ENCODE data around the gene STYXL2. TPM values are rescaled to one million over a fixed set of nuclear protein-coding genes. Genes with fewer than 3 reads are reported as not detected.

The STYXL2 gene
- total and polyA plus RNA-seq, 8 donors = 0.02 to 0.37 (median 0.12) TPM; not detected in 5

GRCh38 chr1:167076136-167076710 lies 17.7 kb upstream of the STYXL2 start:
- intact Hi-C loops (cut with DNase I) = no loop called here
- FAIRE-seq (no peak), DNase-seq (no peak), ATAC-seq (no peak)
- Histone ChIP-seq H3K4me1 (no peaks in the 10 kb centered on the region), H3K27me3 (no peaks in the 10 kb centered on the region), H3K9me3 (no peaks in the 10 kb centered on the region), H3K4me3 (no peak overlapping the region), H3K36me3 (no peaks in the 10 kb centered on the region), H3K27ac (no peak overlapping the region)
- TF ChIP-seq CTCF (IDR thresholded peaks at IDR 0.05) = no peak
- WGBS, 2 donors = 81 to 83% methylated on average over 8 of the region's 8 CpGs

GRCh38 chr1:167077128-167077867 lies 16.6 kb upstream of the STYXL2 start:
- no peak overlapping the region for H3K4me3 ChIP-seq
- no peak overlapping the region for H3K27ac ChIP-seq
- FAIRE-seq (no peak), ATAC-seq (no peak), DNase-seq (no peak)
- H3K36me3 ChIP-seq = no peaks in the 10 kb centered on the region
- TF ChIP-seq CTCF (IDR thresholded peaks at IDR 0.05) = no peak
- WGBS, 2 donors = 66% methylated on average over 3 of the region's 3 CpGs
- intact Hi-C loops (cut with DNase I) = no loop called here
- H3K4me1 ChIP-seq = no peaks in the 10 kb centered on the region
- H3K9me3 ChIP-seq = no peaks in the 10 kb centered on the region
- H3K27me3 ChIP-seq = no peaks in the 10 kb centered on the region

- Histone ChIP-seq H3K4me3 (no peak overlapping the region), H3K36me3 (no peaks in the 10 kb centered on the region), H3K27ac (no peak overlapping the region), H3K4me1 (peaks cover 0 to 4% (median 0%) of the 10 kb centered on the region in 3 donors), H3K9me3 (no peaks in the 10 kb centered on the region), H3K27me3 (no peaks in the 10 kb centered on the region)
- no peak for FAIRE-seq
- TF ChIP-seq CTCF (IDR thresholded peaks at IDR 0.05) = no peak
- ATAC-seq = no peak
- DNase-seq = no peak
- intact Hi-C loops (cut with DNase I) = no loop called here
These were observed 16.0 kb upstream of the STYXL2 start for GRCh38 chr1:167077868-167078210.

GRCh38 chr1:167081594-167082156 lies 12.2 kb upstream of the STYXL2 start:
- Histone ChIP-seq H3K27me3 (no peaks in the 10 kb centered on the region), H3K27ac (no peak overlapping the region), H3K4me3 (no peak overlapping the region), H3K9me3 (no peaks in the 10 kb centered on the region), H3K36me3 (no peaks in the 10 kb centered on the region), H3K4me1 (peaks cover 0 to 9% (median 0%) of the 10 kb centered on the region in 3 donors)
- intact Hi-C loops (cut with DNase I) = no loop called here
- 76 to 82% methylated on average over 8 of the region's 8 CpGs for WGBS, 2 donors
- ATAC-seq = no peak
- FAIRE-seq = no peak
- no peak for TF ChIP-seq CTCF (IDR thresholded peaks at IDR 0.05)
- DNase-seq = no peak
